GM18867 (cell line): Measurements from ENCODE around the gene ECEL1.
"Not testable (repeated sequence)": the region's sequence is repeated elsewhere in the genome, so short reads cannot be mapped to it uniquely, and the experiment has no call there.

Experiments
- ATAC-seq: cut with Tn5 transposase; IDR thresholded peaks from one replicate; pipeline ENCODE4 v1.9.1; 2021; ENCODE audit warnings: mild to moderate bottlenecking, moderate library complexity; ENCODE audit not compliant: unreplicated experiment

ECEL1 gene, protein sequence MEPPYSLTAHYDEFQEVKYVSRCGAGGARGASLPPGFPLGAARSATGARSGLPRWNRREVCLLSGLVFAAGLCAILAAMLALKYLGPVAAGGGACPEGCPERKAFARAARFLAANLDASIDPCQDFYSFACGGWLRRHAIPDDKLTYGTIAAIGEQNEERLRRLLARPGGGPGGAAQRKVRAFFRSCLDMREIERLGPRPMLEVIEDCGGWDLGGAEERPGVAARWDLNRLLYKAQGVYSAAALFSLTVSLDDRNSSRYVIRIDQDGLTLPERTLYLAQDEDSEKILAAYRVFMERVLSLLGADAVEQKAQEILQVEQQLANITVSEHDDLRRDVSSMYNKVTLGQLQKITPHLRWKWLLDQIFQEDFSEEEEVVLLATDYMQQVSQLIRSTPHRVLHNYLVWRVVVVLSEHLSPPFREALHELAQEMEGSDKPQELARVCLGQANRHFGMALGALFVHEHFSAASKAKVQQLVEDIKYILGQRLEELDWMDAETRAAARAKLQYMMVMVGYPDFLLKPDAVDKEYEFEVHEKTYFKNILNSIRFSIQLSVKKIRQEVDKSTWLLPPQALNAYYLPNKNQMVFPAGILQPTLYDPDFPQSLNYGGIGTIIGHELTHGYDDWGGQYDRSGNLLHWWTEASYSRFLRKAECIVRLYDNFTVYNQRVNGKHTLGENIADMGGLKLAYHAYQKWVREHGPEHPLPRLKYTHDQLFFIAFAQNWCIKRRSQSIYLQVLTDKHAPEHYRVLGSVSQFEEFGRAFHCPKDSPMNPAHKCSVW

DNA sequence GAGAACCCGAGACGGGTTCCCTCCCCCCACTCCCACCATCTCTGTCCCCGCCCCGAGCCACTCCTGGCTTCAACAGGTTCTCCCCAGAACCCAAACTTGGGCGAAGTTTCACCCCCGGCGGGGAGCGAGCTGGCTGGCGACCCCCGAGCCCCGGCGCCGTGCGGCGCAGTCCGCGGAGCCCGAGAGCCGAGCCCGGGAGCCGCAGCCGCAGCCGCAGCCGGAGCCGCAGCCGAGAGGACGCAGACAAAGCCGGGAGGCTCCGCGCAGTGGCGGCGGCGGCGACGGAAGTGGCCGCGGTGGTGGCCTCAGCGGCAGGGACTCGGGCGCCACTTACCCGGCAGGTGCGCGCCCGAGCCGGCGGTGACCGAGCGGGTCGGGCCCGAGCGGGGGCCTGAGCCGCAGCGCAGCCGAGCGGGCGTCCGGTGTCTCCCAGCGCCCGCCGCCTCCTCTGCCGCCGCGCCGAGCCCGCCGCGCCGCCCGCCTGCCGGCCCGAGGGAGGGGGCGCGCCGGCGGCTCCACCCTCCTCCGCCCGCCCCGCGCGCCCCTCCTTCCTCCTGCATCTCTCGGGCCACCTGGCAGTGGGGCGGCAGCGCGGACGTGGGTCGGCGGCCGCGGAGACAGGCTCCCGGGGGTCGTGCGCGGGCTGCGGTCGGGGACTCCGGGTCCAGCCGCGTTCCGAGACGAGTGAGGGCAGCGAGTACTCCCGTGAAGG lies at the start of gene ECEL1:
TSS of gene ECEL1 (minus strand) at position 450 of the 712 bp plus-strand sequence. CDS start 1,181 bp downstream, outside the sequence.
- ATAC-seq, result no peak

DNA sequence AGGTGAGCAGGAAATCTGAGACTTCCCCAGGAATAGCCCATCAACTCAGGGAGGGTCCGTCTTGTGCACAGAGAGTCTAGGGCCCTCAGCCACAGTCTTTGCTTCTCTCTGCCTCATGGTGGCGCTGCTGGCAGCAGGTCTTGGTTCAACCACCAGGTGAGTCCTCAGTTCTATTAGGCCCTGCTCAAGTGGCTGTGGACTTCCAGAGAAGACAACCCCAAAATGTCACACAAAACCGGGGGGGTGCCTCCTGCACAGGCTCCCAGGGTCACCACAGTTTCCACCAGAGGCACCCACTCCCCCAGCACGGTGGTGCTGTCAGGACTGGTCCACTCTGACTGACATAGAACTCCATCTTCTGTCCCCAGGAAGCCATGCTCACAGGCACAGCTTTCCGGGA lies 49.4 kb upstream of the ECEL1 start:
- ATAC-seq, result no peak

DNA sequence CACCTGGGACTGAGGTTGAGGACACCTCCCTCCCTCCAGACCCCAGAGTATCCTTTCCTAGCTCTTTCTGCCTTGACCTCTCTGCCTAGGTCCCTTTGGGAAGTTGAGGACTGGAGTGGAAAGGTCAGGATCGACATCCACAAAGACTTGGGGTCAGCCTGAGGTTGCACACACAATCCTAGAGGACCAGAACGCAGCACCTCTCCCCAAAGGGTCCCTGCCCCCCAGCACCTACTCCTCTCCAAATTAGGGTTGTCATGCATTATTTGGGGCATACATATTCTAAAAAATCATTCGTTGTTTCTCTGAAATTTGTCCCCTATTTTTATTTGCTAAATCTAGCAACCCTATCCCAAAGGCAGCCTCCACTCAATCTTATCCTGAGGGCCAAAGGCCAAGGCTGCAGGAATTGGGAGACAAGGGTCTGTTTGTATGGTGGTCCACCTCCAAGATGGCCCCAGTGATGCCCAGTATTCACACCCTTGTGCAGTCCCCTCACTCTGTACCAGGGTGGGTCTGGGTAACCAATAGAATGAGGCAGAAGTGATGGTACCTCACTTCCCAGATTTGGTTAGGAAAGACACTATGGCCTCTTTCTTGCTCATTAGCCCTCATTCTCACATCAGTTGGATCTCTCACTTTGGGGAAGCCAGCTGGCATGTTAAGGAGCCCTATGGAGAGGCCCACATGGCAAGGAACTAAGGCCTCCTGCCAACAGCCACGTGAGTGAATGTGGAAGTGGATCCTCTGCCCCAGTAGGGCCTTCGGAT lies 48.3 kb upstream of the ECEL1 start:
- ATAC-seq, result no peak

DNA sequence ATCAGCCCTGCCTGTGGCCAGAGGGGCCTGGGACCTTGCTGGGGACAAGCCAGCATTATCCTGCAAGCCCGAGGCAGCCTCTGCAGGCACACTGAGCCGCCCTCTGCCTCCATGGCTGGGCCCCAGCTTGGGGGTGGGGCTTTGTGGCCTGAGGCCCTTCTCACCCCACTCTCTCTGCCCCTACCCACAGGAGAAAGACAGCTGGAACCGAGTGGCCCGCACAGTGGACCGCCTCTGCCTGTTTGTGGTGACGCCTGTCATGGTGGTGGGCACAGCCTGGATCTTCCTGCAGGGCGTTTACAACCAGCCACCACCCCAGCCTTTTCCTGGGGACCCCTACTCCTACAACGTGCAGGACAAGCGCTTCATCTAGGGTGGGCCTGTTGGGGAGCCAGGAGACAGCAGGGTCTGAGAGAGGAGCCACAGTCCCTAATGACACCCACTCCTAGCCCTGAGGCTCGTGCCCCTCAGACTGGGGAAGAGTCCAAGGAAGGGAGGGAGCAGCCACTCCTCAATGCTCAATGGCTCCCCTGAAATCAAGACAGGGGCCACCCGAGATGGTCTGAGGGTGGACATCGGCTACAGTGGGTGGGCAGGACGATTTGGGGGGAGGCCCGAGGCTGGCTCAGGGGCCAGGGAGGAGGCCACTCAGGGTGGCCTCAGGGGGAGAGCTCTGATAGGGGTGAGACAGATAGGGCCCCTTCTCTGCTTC lies 47.5 kb upstream of the ECEL1 start:
- ATAC-seq, result no peak

DNA sequence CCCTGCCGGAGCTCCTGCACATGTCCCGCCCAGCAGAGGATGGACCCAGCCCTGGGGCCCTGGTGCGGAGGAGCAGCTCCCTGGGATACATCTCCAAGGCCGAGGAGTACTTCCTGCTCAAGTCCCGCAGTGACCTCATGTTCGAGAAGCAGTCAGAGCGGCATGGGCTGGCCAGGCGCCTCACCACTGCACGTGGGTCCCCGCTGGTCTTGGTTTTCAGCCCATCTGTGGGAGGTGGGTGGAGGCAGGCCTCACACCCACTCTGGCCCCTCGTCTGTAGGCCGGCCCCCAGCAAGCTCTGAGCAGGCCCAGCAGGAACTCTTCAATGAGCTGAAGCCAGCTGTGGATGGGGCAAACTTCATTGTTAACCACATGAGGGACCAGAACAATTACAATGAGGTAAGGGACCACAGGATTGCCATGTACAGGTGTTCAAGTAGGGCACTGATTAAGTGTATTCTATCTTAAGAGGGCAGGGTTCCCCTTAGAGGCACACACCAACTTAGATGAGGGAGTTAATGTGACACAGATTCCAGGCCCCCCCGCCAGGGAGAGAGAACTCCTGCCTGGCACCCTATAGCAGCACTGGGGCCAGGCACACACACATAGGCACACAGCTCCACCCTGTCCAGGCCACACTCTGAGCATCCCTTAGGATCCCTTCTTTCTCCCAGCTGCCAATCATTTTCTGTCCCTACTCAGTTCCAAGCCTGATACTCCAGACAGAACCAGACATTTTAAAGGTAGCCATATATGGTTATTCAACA lies 46.5 kb upstream of the ECEL1 start:
- no peak for ATAC-seq

DNA sequence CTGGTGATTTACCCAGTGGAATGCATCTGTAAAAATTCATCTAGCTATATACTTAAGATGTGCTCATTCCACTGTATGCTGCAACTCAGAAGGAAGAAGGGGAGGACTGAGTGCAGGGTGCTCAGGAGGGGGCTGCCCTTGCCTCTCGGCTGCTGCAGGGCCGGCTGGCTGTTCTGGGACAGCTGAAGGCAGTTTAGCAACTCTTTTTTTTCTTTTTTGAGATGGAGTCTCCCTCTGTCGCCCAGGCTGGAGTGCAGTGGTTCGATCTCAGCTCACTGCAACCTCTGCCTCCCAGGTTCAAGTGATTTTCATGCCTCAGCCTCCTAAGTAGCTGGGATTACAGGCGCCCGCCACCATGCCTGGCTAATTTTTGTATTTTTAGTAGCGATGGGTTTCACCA lies 45.2 kb upstream of the ECEL1 start:
- not testable (repeated sequence) for ATAC-seq

DNA sequence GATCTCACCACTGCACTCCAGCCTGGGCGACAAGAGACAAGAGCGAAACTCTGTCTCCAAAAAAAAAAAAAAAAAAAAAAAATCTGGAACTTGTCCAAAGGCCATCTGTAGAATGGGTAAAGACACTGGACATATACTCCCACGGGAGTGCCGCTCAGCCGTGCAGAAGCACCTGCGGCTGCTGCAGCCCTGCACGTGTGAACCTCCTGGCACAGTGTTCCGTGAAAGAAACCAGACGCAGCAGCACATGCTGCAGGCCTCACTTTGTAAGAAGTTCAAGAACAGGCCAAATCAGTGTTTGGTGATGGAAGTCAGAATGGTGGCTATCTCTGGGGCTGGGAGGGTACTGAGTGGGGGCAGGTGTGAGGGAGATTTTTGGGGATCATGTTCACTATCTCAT lies 44.8 kb upstream of the ECEL1 start:
- no peak for ATAC-seq

DNA sequence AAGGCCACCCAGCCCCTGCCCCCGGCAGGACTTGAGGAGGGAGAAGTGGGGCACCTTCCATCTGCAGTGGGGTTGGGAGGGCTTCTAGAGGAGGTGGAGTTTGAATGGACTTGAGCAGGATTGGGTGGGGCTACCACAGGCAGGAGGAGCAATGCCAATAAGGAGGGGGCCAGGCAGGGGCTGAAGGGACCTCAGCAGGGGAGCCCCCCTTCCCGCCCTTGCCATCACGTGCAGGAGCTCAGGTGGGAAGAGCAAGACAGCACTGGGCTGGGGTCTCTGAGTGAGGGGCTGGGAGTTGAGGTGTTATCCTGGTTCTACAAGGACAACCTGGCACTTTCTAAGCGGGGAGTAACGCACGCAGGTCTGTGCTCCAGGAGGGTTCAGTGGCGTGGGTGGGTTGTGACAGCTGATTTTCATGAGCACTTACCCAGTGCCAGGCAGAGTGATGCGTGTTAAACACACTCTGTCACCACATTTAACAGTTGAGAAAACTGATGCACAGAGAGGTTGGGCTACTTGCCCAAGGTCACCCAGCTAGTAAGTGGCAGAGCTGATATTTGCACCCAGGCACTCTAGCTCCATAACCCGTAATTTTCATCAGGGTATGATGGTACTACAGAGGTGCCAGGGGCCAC lies 43.1 kb upstream of the ECEL1 start:
- no peak for ATAC-seq

DNA sequence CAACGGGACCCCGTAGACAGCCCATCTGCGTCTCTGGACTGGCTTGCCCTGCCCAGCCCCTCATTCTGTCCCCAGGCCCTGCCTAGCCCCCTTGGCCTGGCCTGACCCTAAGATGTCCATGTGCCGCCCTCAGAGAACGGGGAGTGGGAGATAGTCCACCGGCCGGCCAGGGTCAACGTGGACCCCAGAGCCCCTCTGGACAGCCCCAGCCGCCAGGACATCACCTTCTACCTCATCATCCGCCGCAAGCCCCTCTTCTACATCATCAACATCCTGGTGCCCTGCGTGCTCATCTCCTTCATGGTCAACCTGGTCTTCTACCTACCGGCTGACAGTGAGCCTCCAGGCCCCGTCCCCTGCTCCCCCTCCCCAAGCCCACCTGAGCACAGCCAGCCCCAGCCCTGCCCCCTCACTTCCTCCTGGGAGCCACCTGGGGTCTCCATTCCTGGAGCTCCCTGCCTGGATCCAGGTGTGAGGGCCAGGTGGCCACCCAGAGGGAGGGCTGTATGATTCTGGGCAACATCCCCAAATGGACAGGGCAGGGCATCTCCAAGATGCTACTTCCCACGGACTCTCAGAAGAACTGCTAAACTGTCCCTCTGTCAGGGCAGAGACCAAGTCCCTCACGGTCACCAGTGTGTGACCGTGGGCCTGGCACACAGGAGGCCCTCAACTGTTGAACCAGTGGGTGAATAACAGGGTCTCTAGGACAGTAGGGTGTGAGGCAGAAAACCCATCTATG lies 42.3 kb upstream of the ECEL1 start:
- ATAC-seq, result no peak

DNA sequence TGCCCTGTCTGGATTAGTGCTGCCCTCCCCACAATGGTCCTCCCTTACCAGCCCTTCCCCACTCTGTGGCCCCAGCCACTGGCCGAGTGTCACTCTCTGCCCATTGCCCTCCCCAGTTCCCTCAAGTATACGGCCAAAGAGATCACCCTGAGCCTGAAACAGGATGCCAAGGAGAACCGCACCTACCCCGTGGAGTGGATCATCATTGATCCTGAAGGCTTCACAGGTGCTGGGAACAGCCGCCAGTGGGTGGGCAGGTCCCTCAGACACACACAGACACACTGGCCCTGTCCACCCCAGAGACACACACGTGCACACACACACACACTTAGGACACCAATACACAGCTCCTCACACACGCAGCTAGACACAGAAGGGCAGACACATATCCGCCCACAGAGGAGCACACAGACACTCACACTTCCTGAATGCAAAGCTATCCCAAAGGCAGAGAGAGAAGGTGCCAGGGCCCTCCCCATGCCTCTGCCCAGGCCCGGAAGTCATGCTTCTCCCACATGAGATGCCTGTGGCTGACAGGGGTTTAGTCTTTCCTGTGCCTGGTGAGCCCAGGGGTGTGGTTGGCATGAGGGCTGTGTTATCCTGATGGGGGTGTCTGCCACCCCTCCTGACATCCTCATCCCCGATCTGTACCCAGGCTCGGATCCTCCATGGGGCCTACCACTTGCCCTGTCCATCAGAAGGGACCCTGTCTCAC lies 41.3 kb upstream of the ECEL1 start:
- ATAC-seq, result no peak

DNA sequence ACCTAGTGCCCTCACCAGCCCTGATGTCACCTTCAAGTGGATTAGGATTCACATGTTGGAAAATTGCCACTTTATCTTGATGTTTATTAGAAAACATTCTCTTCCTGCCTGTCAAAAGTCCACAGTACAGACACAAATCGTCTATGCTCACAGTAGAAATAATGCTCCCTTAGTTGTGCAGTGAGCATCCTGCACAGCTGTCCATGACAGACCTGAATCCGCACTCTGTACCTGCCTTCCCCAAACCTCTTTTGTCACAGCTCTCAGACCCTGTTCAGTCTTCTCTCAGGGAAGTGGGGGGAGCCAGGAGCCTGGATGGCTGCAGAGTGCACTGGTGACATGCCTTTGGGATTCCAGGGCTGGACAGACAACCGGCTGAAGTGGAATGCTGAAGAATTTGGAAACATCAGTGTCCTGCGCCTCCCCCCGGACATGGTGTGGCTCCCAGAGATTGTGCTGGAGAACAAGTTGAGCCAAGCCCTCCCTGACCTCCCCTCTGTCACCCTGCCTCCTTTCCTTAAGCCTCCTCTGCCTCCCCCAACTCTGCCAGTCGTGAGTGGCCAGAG lies 40.4 kb upstream of the ECEL1 start:
- no peak for ATAC-seq

DNA sequence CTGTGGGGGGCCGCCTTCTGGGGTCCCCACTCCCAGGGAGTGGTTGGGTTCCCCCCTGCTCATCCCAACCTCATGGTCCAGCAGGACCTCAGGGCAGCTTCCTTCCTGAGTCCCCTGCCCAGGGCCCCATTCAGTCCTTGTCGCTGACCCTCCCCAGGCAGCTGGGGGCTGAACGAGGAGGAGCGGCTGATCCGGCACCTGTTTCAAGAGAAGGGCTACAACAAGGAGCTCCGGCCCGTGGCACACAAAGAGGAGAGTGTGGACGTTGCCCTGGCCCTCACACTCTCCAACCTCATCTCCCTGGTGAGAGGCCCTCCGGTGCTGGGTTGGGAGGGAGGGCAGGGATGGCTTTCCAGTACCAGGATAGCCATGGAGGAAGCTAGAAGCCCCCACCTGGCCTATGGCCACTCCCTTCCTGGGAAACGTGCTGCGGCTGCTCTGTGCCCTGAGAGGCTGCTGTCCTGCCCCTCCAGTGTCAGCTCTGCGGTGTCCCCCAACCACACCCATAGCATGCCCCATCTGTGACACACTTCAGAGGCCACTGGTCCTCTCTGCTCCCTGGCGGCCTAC lies 38.8 kb upstream of the ECEL1 start:
- no peak for ATAC-seq

DNA sequence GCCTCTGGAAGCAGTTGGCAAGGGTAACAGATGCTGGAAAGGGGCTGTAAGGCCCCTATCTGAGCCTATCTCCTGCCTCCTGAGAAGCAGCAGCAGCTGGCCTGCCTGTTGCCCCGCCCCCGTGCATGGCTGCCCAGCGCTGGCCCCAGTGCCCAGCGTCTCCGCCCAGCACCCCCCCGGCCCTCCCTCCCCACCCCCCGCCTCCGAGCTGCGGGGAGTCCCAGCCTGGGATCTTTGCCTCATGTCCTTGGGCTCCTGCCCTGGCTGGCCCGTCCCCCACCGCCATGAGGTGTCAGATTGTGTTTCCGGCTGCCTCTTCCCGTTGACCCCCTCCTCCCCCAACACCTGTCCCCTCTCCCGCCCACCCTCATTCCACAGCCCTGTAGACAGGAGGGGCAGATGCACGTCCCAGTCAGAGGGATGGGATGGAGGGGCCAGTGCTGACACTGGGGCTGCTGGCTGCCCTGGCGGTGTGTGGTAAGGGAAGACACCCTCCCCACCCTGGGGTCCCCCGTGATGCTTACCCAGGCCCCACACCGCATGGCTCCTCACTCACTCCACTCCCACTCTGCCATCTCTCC lies 38.2 kb upstream of the ECEL1 start, which contains the start of gene CHRND:
TSS of gene CHRND (plus strand) at position 370 of the 581 bp plus-strand sequence. CDS start at position 426, 56 bp downstream.
- no peak for ATAC-seq

DNA sequence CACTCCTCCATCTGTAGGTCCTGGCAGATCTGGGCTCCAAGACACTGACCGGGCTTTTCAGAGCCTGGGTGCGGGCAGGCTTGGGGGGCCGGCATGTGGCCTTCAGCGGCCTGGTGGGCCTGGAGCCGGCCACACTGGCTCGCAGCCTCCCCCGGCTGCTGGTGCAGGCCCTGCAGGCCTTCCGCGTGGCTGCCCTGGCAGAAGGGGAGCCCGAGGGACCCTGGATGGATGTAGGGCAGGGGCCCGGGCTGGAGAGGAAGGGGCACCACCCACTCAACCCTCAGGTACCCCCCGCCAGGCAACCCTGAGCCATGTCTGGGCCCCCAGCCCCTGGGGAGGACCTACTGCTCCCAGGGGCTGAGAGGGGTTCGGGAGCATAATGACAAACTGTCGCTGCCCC lies 37.6 kb upstream of the ECEL1 start:
- no peak for ATAC-seq

DNA sequence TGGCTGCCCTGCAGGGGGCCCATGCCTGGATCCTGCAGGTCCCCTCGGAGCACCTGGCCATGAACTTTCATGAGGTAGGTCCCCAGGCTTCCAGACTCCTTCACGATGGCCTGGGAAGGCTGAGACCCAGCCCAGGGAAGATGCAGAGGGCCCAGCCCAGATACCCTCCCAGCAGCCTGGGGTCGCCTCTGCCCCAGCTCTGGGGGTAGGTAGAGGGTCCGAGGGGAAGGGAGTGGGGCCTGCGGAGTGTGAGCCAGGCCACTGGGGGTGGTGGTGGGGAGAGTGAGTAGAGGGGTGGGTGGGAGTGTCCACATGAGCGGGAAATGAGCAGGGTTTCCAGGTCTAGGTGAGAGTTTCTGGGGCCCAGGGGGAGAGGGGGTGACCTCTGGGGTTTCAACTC lies 37.1 kb upstream of the ECEL1 start:
- no peak for ATAC-seq
